HG03139 (cell line): Measurements from ENCODE around the gene FSTL4.
"Not testable (repeated sequence)": the region's sequence is repeated elsewhere in the genome, so short reads cannot be mapped to it uniquely, and the experiment has no call there.

Experiments used
- ATAC-seq: cut with Tn5 transposase; IDR thresholded peaks from one replicate; pipeline ENCODE4 v1.9.1; 2021; ENCODE audit not compliant: unreplicated experiment

FSTL4 gene

DNA sequence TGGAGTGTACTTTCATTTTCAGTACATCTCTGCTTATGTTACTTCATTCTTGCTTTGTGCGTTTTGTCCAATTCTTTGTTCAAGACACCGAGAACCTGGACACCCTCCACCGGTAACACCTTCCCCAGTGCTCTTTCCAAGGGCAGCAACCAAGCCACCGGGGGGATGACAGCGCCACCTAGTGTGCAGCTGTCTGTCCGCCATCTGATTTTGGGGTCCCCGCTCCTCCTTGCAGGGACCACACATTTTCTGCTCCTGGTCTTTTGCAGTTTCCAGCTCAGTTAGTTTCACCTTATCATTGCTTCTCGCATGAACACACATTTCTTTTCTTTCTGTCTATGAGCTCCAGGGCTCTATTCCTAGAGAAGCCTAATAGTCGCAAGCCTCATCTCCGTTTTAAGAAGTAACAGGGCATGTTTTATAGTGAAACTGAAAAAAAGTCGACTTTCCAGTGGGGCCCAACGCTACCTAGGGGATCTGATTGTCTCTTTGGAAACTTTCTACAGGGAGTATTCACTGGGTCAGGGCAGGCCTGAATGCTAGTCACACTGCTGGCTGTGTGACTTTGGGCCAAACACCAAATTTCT lies 152.1 kb downstream of the FSTL4 start:
- ATAC-seq: no peak

DNA sequence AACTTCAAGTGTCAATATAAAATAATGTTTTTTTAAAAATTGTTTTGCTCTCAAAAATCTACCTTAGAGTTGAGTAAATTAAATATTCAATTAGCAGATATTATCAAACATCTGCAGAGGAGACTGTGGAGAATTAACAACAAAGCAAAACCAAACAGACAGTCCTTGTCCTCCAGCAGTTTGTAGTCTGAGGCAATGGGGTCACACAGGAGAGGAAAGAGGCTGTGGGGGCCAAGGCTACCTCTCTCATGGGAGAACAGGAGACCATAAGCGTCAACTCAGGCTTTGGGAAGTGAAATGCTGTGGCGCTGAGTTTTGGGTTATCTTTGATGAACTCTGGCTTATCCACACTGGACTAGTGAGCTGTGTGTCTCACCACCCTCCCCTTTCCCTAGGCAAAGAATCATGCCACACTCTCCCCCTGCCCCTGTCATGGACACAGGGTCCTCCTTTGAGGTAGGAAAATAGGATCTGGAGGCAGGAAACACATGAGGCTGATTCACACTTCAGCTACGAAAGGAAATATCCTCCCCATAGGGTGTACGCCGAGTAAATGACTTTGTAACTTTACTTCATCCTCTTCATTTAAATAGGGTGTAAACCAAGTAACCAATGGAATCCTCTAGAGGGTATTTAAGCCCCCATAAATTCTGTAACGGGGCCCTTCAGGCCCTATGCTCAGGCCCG lies 152.7 kb downstream of the FSTL4 start:
- ATAC-seq: no peak

DNA sequence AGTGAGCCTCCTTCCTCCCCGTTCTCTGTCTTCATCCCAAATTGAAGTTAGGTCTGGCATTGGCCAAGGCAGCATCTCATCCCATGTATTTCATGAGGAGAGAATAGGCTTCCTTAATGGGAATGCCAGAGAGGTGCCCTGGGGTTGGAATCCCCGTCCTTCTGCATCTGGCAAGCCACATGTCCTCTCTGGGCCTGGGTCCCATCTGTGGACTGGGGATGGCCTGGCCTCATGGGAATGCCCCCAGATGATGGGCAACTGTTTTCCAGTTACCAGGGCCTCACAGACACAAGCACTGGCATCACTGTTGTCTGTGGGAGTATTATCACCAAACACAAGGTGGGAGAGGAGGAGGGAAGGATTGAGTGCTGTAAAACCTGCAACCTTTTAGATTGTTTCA lies 153.9 kb downstream of the FSTL4 start:
- ATAC-seq: no peak

DNA sequence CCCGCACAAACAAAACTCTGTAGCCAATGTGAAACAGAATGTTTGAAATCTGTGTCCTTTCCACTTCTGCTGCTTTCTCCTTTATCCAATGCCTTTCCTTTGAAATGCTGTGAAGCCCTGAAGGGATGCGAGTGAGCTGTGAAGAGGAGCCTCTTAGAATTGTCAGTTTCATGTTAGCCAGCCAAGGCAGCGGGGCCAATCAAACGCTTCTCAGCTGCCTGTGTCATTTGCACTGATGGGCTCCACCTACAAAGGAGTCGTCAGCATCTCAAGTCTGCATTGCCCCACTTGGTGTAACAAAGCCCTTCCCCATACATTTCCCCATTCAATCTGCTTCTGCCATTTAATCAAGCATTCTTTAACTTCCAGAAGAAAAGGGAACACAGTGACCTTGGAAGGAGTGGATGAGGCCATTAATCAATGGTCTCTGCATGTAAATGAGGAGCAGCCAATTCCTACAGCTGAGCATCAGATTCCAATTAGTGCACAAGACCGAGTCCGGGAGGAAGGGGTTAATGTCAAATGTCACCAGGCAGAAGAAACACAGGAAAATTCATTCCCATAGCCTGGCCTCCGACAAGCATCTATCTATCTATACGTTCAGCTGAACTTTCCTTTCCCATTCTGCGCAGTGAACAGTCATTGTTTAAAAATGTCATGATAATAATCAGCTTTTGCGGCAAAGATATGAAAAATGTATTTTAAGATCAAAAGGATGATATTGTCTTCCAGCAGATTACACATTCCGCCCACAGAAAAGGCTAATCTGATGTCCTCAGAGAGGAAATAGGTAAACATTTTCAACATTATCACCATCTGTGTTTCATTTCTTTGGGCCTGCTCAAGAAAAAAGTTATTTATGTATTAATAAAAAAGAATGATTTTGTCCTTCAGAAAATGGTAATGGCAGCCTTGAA lies 154.6 kb downstream of the FSTL4 start:
- no peak for ATAC-seq

DNA sequence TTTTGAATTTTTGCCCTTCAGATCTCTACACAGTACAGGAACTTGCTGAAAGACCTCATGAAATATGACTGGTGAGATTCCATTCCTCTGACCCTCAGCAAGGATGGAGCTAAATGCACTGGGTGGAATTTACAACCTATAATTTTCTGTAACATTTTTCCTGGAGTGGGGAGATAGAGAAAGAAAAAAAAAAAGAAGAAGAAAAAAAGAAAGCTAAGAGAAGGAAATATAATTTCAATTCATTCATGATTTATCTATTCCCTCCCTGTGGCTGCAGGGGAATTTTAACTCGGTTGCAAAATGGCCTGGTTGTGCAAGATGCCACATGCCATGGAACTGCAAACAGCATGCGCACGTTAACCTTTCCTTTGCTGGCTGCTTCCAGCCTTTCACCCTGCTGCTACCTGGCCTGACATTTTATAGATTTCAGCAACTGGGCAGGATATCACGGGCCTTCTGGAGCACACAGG lies 155.4 kb downstream of the FSTL4 start:
- ATAC-seq: no peak

DNA sequence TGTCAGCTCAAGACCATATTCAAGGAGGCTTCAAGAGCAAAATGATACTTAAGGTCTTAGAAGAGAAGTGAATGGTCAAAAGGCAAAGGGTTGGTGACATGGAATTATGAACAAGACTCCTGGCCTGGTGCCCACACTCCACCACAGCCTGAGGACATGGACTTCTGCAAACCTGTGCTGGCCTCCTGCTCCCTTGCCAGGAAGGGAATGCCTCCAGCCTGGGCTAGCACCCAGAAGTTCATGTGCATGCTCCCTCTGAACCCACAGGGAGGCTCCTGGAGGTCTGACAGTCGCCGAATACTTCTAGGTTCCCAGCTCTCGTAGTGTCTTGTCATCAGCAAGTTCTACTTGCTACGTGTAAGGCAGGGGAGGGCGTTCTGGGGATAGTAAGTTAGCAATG lies 156.7 kb downstream of the FSTL4 start:
- no peak for ATAC-seq

DNA sequence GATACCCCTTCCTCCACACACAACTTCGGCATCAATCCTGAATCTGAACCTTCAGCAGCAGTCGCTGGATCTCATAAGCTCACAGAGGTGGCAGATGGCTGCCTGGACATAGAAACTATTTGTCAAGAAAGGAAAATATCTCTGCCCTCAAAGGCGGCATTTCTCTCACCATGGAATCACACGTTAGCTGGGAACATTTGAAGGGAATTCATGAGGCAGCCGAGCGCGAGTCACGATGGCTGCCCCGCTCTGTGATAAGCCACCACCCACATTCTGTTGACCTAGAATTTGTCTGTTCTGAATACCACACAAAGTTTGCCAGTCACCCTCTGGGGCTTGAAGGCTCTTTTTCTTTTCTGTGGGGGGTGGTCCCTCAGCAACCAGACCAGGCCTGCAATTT lies 157.9 kb downstream of the FSTL4 start:
- ATAC-seq: no peak

DNA sequence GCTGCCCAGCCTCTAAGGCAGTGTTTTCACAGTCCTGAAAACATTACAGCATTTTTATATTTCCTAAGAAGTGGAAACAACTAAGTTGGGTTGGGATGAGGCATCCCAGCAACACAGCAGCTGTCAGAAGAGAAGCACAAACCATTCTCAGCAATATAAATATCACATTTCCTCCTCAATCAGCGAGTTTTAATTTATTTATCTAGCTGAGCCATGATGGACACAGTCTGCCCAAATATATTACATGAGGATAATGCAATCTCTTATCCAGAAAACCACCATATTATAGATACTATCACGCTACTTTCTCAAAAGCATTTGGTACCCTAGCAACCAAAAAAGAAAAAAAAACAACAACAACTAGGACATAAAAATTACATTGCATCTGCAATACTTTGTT lies 158.5 kb downstream of the FSTL4 start:
- no peak for ATAC-seq

DNA sequence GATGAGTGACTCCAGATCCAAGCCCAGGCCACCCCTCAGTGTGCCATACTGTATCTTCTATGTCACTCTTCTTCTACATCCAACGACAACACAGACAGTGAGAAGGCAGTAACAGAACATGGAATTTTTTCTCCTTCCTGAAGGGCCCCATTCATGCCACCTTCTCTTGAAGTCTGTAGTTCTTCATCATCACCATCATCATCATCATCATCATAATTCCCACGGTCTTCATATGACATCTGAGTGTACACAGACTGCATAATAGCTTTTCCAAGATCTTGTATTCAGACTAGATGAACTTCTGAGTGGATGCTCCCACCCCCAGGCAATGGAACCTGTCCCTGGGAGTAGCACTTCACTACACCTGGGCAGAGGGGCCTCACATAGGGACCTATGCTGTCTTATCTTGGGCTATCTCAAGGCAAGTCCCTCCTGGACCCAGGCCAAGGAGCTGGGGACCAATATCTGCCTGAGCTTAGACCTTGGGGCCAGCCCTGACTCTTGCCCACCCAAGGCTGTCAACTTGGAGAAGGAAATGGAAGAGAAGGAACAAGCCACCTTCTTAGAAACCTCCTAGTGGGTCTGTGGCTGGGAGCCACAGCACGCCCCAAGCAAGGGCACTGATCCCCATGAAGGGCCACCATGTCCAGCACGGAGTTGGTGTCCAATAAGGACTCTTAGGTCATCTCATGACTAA lies 159.1 kb downstream of the FSTL4 start:
- no peak for ATAC-seq

DNA sequence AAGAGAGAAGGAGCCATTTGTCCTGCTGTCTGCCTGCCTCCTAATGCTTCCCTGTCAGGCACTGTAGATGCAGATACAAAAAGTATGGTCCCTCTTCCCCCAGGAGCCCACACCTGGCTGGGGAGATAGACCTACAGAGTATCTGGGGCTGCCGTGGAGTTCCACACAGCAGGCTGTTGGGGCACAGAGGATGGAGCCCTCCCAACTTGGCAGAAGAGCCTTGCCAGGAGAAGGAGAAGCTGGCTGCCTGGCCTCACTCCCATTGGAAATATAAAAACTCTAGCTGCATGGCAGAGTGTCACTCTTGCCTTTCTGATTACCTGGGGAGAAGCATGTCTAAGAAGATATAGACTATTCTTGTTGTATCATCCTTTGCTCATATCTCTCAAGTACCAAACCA lies 160.4 kb downstream of the FSTL4 start:
- ATAC-seq: no peak

DNA sequence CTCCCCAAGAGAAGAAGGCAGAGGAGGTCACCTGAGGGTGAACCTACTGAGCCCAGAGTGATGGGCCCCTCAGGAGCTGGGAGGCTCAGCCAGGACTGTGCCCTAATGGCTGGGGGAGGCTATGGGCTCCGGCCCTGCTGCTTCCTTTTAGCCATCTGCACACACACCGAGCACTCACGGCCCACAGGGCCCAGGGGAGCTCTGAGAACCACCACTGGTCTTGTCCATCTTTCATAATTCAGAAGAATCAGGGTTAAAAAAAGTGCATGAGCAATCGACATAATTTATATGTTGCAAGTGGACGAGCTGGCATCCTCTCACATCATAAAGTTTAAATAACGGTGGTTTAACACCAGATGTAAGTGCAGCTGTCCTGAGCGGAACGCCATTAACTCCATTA lies 162.1 kb downstream of the FSTL4 start:
- ATAC-seq: no peak

DNA sequence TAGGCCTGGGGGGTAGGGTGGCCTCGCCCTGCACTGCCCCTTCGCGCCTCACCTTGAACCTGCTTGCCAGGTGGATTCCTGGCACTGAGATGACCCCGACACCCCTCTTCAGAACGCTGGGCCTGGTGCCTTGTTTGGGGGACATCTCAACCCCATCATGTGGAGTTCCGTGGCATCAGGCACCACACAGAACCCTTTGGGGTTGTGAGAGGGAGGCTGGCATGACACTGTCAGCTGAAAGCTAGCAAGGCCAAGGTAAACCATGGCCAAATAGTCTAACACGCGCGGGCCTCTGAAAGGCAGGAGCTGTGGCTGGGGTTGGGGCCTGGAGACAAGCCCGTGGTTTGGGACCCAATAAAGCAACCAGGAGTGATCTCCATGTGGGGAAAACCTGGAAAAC lies 163.2 kb downstream of the FSTL4 start:
- no peak for ATAC-seq

DNA sequence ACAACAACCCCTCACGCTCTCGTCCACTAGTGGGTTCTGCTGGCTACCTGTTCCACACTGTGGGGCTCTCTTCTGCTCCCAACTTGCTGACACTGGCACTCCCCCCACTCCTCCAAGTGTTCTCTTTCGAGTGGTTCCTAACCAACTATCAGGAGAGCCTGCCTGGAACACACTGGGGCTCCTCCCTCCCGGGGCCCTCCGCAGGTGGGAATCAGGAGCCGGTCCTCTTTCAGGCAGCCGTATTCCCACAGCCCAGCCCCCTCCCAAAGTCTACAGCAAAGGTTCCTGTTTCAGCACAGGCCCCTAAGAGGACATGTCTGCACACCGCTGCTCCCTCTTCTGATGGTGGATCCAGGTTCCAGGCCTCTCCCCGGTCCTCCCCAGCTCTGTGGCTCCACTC lies 165.9 kb downstream of the FSTL4 start:
- ATAC-seq: no peak

DNA sequence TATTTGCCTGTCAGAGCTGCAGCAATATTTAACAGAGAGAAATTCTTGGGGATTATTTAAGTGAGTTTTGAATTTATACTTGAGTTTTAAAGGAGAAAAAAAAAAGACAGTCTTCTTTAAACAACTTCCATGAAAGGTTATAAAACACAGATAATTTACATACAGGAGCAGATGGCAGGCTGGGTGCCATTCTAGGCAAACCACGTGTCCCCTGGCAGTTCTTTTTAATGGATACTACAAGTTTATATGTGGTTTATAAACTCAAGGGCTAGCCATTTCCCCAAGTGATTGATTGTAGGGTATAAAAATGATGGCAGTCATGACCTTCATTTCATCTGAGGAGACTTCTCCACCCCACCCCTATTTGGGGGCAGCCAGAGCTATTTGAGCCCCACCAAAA lies 166.6 kb downstream of the FSTL4 start:
- ATAC-seq: no peak

DNA sequence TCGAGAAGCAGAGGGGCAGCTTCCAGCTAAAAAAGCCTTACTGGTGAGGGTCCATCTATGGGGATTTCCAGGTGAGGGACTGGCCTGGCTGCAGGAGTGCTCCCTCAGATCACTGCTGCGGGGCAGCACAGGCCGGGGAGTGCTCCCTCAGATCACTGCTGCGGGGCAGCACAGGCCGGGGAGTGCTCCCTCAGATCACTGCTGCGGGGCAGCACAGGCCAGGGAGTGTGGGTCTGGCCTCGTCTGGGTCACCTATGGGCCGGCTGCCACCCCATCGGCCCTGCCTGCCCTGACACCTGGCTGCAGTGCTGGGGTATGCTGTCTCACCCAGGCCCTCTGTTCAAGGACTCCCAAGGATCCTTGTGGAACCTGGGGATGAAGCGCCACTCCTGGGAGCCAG lies 167.1 kb downstream of the FSTL4 start:
- ATAC-seq: not testable (repeated sequence)

DNA sequence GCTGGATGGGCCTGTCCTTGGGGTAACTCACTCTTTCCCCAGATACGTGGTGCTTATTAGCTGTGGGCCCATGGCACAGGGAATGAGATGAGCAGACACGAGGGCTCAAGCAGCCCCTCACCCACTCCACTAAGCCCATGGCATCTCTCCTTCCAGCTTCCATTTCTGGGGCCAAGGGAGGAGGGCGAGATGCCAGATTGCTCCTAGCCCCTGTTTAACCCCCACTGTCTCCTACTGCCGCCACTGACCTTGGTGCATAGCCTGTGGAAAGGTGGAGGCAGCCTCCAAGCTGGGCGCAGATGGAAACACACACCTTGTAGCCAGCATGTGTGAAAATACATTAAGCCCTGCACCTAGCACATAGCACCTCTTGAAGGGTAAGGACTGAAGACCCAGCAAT lies 167.6 kb downstream of the FSTL4 start:
- ATAC-seq: no peak

DNA sequence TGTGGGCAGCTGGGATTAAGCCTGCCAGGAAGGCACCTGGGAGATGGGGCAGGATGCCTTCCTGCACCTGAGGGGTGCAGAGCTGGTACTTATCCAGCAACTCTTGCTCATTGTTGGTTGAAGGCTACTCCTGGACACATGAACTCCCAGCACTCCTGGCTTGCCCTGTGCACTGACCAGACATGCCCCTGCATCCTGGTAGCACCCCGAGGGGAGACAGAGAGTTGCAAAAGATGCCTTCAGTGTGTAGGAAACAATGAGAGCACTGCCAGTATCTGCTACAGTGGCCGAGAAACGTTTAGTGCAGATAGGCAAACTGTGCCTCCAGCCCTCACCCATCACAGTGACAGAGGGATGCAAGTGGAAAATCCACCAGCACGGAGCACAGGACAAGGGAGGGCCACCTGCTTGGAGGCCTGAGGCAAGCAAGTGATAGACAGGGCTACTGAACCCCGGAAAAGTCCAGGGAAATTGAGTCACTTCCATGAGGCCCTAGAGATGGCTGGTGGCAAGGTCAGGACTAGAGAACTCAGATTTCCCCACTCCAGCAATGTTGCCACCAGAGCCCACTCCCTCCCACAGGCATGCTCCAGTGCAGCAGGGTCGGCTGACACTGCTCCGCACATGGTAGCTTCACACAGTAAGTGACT lies 171.1 kb downstream of the FSTL4 start:
- no peak for ATAC-seq

DNA sequence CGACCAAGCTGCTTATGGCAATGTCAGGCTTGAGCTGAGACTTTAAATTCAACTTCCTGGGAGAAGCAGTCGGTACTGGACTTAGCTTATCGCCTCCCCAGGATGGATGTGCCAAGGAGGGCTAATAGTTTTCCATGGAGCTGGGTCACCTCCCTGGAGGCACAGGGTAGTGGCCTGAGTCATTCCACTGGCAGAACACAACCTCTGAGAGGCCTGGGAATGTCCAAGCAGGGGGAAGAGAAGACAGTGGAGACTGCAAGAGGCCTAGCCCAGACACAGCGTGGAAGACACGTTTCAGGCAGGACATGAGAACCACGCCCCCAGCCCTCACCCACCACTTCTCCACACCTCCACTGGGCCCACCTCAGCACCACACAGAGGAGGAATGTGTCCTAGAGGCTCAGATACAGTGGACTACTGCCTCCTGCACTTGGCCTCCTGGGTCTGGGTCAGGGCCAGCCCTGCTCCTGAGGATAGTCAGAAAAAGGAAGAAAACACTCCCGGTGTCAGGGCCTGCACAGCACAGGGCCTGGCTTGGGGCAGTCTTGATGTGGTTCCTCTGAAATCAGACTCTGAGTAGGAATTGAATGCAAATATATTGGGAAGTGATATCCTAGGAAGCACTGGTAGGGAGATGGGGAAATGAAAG lies 171.8 kb downstream of the FSTL4 start:
- no peak for ATAC-seq

DNA sequence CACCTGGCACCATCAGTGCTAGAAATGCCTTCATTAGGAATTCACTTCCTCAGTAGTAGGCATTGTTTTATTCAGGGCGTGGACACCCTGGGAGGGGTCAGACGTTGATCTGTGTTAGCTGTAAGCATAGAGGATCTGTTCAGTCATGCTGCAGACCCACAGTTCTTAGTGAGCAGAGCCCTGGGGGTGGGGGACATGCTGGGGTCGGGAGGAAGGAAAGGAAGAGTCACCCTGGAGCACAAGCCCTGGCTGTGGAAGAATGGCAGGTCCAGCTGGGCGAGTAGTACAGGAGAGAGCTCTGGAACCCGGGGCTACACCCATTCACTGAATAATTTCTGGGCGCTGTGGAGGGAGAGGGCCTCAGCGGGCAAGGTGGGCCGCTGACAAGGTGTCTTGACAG lies 172.5 kb downstream of the FSTL4 start:
- no peak for ATAC-seq

DNA sequence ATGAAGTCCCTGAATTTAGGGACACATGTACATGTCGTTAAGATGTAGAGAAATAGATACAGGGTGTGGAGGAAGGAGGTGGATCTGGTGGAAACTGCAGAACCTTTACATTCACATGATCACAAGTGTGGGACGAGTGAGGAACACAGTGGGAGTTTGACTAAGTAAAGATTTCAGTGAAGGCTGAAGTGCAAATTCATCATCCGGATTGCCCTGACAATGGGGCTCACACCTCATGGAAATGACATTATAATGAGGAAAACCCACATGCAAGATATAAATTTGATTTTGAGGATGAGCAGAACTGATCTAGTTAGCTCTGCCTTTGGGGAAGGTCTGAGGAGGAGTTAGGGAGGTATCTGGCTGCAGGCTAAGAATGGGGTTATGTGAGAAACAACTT lies 173.9 kb downstream of the FSTL4 start:
- no peak for ATAC-seq
